Stomach smooth muscle (tissue), 2 donors: ENCODE data around the gene PASK.
"Not testable (repeated sequence)": the region's sequence is repeated elsewhere in the genome, so short reads cannot be mapped to it uniquely, and the experiment has no call there.

Source experiments
- H3K27ac ChIP-seq: one replicate; pipeline ENCODE4 v1.7.0; 2013; ENCODE audit warnings: mild to moderate bottlenecking, low read length, inconsistent platforms
- H3K27me3 ChIP-seq, 2 donors: one replicate each; pipeline ENCODE4 v1.7.0; 2013; ENCODE audit warnings: low read length in 2 of 2; ENCODE audit not compliant: insufficient read depth in 2 of 2, control insufficient read depth in 1 of 2
- H3K36me3 ChIP-seq, 2 donors: one replicate each; pipeline ENCODE4 v1.7.0; 2013; ENCODE audit warnings: low read length in 2 of 2; ENCODE audit not compliant: control insufficient read depth in 2 of 2, insufficient read depth in 2 of 2
- H3K4me1 ChIP-seq: one replicate; pipeline ENCODE4 v1.7.0; 2013; ENCODE audit warnings: low read length; ENCODE audit not compliant: control insufficient read depth, insufficient read depth
- H3K4me3 ChIP-seq, 2 donors: one replicate each; pipeline ENCODE4 v1.7.0; 2013; ENCODE audit warnings: low read length in 2 of 2
- H3K9ac ChIP-seq, 2 donors: one replicate each; pipeline ENCODE4 v1.7.0; 2013; ENCODE audit warnings: low read length in 2 of 2, mild to moderate bottlenecking in 1 of 2
- H3K9me3 ChIP-seq, 2 donors: one replicate each; pipeline ENCODE4 v1.7.0; 2013; ENCODE audit warnings: low read length in 2 of 2; ENCODE audit not compliant: control insufficient read depth in 2 of 2
- donor health status: healthy.
- donor health status: Pancreatic carcinoma.

Gene PASK

GRCh38 chr2:241148891-241149674 is at the start of gene PASK:
Gene PASK, minus strand, starts transcription at chr2:241149472. Its CDS starts 6,440 bp downstream, at chr2:241143032.
- H3K27me3 ChIP-seq, result no peaks in the 10 kb centered on the region
- peak within 1 kb of the TSS; percentile 51 to 84 for H3K9ac ChIP-seq
- peaks cover 0 to 3% of the 10 kb centered on the region in 2 donors for H3K36me3 ChIP-seq
- H3K4me3 ChIP-seq, result peak within 1 kb of the TSS; percentile 86 to 94
- H3K27ac ChIP-seq, result peak within 1 kb of the TSS; percentile 53
- H3K9me3 ChIP-seq, result no peaks in the 10 kb centered on the region
- H3K4me1 ChIP-seq, result peaks cover 21% of the 10 kb centered on the region

GRCh38 chr2:241198381-241199279 is 49.4 kb upstream of the PASK start:
- Histone ChIP-seq H3K9me3 (no peaks in the 10 kb centered on the region), H3K4me3 (no peak overlapping the region), H3K9ac (no peak overlapping the region), H3K4me1 (no peaks in the 10 kb centered on the region), H3K27me3 (no peaks in the 10 kb centered on the region), H3K36me3 (no peaks in the 10 kb centered on the region), H3K27ac (no peak overlapping the region)

- no peaks in the 10 kb centered on the region for H3K4me1 ChIP-seq
- no peak overlapping the region for H3K27ac ChIP-seq
- H3K4me3 ChIP-seq, result no peak overlapping the region
- H3K9me3 ChIP-seq, result no peaks in the 10 kb centered on the region
- H3K27me3 ChIP-seq, result no peaks in the 10 kb centered on the region
- no peak overlapping the region for H3K9ac ChIP-seq
- H3K36me3 ChIP-seq, result no peaks in the 10 kb centered on the region
Observed at GRCh38 chr2:241197947-241198346, 48.7 kb upstream of the PASK start.

GRCh38 chr2:241197246-241197645 is 48.0 kb upstream of the PASK start:
- H3K27ac ChIP-seq, H3K9me3 ChIP-seq: not testable (repeated sequence)

GRCh38 chr2:241195506-241196130 is 46.3 kb upstream of the PASK start:
- Histone ChIP-seq H3K27me3 (no peaks in the 10 kb centered on the region), H3K9me3 (no peaks in the 10 kb centered on the region), H3K4me3 (no peak overlapping the region), H3K36me3 (no peaks in the 10 kb centered on the region), H3K27ac (no peak overlapping the region), H3K9ac (no peak overlapping the region), H3K4me1 (no peaks in the 10 kb centered on the region)

More at GRCh38 chr2:241197246-241197645, 48.0 kb upstream of the PASK start:
- H3K4me3 ChIP-seq, H3K27me3 ChIP-seq, H3K4me1 ChIP-seq, H3K36me3 ChIP-seq, H3K9ac ChIP-seq: not testable (repeated sequence)

GRCh38 chr2:241194811-241195210 is 45.5 kb upstream of the PASK start:
- H3K9me3 ChIP-seq, result no peaks in the 10 kb centered on the region
- no peak overlapping the region for H3K27ac ChIP-seq
- no peak overlapping the region for H3K9ac ChIP-seq

GRCh38 chr2:241193271-241193670 is 44.0 kb upstream of the PASK start:
- Histone ChIP-seq H3K27me3 (no peaks in the 10 kb centered on the region), H3K27ac (no peak overlapping the region), H3K36me3 (no peaks in the 10 kb centered on the region)

More at GRCh38 chr2:241194811-241195210, 45.5 kb upstream of the PASK start:
- Histone ChIP-seq H3K4me1 (no peaks in the 10 kb centered on the region), H3K4me3 (no peak overlapping the region), H3K36me3 (no peaks in the 10 kb centered on the region), H3K27me3 (no peaks in the 10 kb centered on the region)

GRCh38 chr2:241191081-241191480 is 41.8 kb upstream of the PASK start:
- Histone ChIP-seq H3K27me3 (no peaks in the 10 kb centered on the region), H3K4me1 (no peaks in the 10 kb centered on the region), H3K9ac (no peak overlapping the region), H3K36me3 (no peaks in the 10 kb centered on the region), H3K4me3 (no peak overlapping the region), H3K9me3 (no peaks in the 10 kb centered on the region), H3K27ac (no peak overlapping the region)

More at GRCh38 chr2:241193271-241193670, 44.0 kb upstream of the PASK start:
- no peaks in the 10 kb centered on the region for H3K4me1 ChIP-seq
- H3K9me3 ChIP-seq, result no peaks in the 10 kb centered on the region
- H3K4me3 ChIP-seq, result no peak overlapping the region
- H3K9ac ChIP-seq, result no peak overlapping the region

GRCh38 chr2:241190291-241190981 is 41.2 kb upstream of the PASK start:
- H3K9ac ChIP-seq, result no peak overlapping the region
- no peaks in the 10 kb centered on the region for H3K4me1 ChIP-seq
- H3K36me3 ChIP-seq, result no peaks in the 10 kb centered on the region
- no peaks in the 10 kb centered on the region for H3K27me3 ChIP-seq
- H3K9me3 ChIP-seq, result no peaks in the 10 kb centered on the region
- H3K27ac ChIP-seq, result no peak overlapping the region
- H3K4me3 ChIP-seq, result no peak overlapping the region

- H3K9me3 ChIP-seq, result no peaks in the 10 kb centered on the region
- H3K27ac ChIP-seq, result no peak overlapping the region
- no peaks in the 10 kb centered on the region for H3K27me3 ChIP-seq
- H3K4me3 ChIP-seq, result no peak overlapping the region
- no peaks in the 10 kb centered on the region for H3K4me1 ChIP-seq
- H3K36me3 ChIP-seq, result no peaks in the 10 kb centered on the region
- no peak overlapping the region for H3K9ac ChIP-seq
Observed at GRCh38 chr2:241189856-241190201, 40.6 kb upstream of the PASK start.
